Prostate gland (tissue), 2 donors: ENCODE measurements around the gene PHOX2A.

Source experiments
- POLR2A ChIP-seq: fragments of 450-650 bp; IDR thresholded peaks from one replicate; pipeline ENCODE4 v1.6.1; 2016; ENCODE audit warnings: antibody characterized with exemption, mild to moderate bottlenecking
- TF ChIP-seq, protein P1 (sequence below), 4 experiments: fragments of 200-600 bp in 2 of 4; fragments of 450-650 bp in 2 of 4; sonication (generic) in 2 of 4; IDR thresholded peaks; 1 replicate in 3 of 4; 2 replicates in 1 of 4; pipeline ENCODE4 v1.5.1; 2016 to 2019; ENCODE audit warnings: antibody characterized with exemption in 4 of 4, mild to moderate bottlenecking in 2 of 4, moderate library complexity in 2 of 4

DNA sequence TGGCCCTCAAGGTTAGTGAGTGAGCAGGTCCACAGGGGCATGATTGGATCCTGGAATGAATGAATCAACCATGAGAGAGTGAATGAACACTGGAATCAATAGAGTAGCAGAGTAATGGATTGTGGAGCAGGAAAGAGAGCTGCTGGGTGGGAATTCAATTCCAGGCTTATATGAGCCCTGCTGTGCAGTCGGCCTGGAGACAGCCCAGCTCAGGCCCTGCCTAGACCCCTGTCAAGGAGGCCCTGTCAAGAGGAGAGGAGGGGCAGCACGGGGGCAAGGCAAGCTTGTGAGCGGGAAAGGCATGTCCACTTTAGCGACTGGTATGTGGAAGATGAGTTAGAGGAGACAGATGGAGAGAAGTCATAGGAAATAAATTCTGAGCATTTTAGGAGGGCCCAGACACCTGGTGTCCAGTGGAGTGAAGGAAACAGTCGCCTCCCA is 53.3 kb downstream of the PHOX2A start:
- TF ChIP-seq, protein P1, sequence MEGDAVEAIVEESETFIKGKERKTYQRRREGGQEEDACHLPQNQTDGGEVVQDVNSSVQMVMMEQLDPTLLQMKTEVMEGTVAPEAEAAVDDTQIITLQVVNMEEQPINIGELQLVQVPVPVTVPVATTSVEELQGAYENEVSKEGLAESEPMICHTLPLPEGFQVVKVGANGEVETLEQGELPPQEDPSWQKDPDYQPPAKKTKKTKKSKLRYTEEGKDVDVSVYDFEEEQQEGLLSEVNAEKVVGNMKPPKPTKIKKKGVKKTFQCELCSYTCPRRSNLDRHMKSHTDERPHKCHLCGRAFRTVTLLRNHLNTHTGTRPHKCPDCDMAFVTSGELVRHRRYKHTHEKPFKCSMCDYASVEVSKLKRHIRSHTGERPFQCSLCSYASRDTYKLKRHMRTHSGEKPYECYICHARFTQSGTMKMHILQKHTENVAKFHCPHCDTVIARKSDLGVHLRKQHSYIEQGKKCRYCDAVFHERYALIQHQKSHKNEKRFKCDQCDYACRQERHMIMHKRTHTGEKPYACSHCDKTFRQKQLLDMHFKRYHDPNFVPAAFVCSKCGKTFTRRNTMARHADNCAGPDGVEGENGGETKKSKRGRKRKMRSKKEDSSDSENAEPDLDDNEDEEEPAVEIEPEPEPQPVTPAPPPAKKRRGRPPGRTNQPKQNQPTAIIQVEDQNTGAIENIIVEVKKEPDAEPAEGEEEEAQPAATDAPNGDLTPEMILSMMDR (IDR thresholded peaks at IDR 0.05): no peak
- TF ChIP-seq POLR2A: no peak
